GM23338 (cell line): Measurements from ENCODE around the gene DAPK1. TPM values are rescaled to one million over a fixed set of nuclear protein-coding genes. Genes with fewer than 3 reads are reported as not detected.
A peak's percentile ranks its signal among the peaks of the same experiment; 100 is the strongest.

Source experiments
- ATAC-seq: fragments of 200-7000 bp; cut with Tn5 transposase; 3 replicates; pipeline ENCODE4 v1.9.1; 2020
- DNase-seq: peaks from one replicate; pipeline ENCODE4 v3.0.0-alpha.2; 2015; ENCODE audit warnings: low spot score
- H2AFZ ChIP-seq: fragments of 200-600 bp; sonication (generic); 2 replicates; pipeline ENCODE4 v1.8.0; 2016; ENCODE audit warnings: antibody characterized with exemption, mild to moderate bottlenecking, moderate library complexity
- H3F3A ChIP-seq: fragments of 200-600 bp; sonication (generic); replicated peaks from 2 replicates; pipeline ENCODE4 v1.8.0; 2017; ENCODE audit warnings: antibody characterized with exemption, mixed run types, low read depth
- H3K27ac ChIP-seq: fragments of 200-600 bp; sonication (generic); 2 replicates; pipeline ENCODE4 v1.6.1; 2016; ENCODE audit warnings: low read depth
- H3K27me3 ChIP-seq: fragments of 200-600 bp; sonication (generic); 2 replicates; pipeline ENCODE4 v1.8.0; 2016; ENCODE audit warnings: mild to moderate bottlenecking, mixed run types, moderate library complexity; ENCODE audit not compliant: insufficient read depth
- H3K36me3 ChIP-seq: fragments of 200-600 bp; sonication (generic); 2 replicates; pipeline ENCODE4 v1.8.0; 2016; ENCODE audit warnings: mild to moderate bottlenecking; ENCODE audit not compliant: insufficient read depth
- H3K4me1 ChIP-seq: fragments of 200-600 bp; sonication (generic); 2 replicates; pipeline ENCODE4 v1.8.0; 2016; ENCODE audit warnings: mild to moderate bottlenecking, moderate library complexity; ENCODE audit not compliant: insufficient read depth
- H3K4me2 ChIP-seq: fragments of 200-600 bp; sonication (generic); 2 replicates; pipeline ENCODE4 v1.7.1; 2017; ENCODE audit warnings: mixed run types
- H3K4me3 ChIP-seq: fragments of 200-600 bp; sonication (generic); 2 replicates; pipeline ENCODE4 v1.6.1; 2016; ENCODE audit warnings: mixed run types
- H3K79me2 ChIP-seq: fragments of 200-600 bp; sonication (generic); replicated peaks from 2 replicates; pipeline ENCODE4 v1.8.0; 2017; ENCODE audit warnings: mild to moderate bottlenecking; ENCODE audit not compliant: insufficient read depth
- H3K9me2 ChIP-seq: fragments of 200-600 bp; sonication (generic); 2 replicates; pipeline ENCODE4 v1.8.0; 2017; ENCODE audit not compliant: insufficient read depth
- H4K20me1 ChIP-seq: fragments of 200-600 bp; sonication (generic); replicated peaks from 2 replicates; pipeline ENCODE4 v1.8.0; 2017; ENCODE audit warnings: mild to moderate bottlenecking; ENCODE audit not compliant: insufficient read depth
- H3K27ac Mint-ChIP-seq: 2 replicates; pipeline ENCODE4 v1.8.0; 2020; ENCODE audit warnings: inconsistent platforms, mild to moderate bottlenecking, moderate library complexity, mixed read lengths
- H3K27me3 Mint-ChIP-seq: 3 replicates; pipeline ENCODE4 v1.8.0; 2022; ENCODE audit warnings: low read depth, mild to moderate bottlenecking, moderate library complexity, mixed read lengths, inconsistent platforms; ENCODE audit not compliant: insufficient read depth, poor library complexity
- H3K36me3 Mint-ChIP-seq: 3 replicates; pipeline ENCODE4 v1.8.0; 2021; ENCODE audit warnings: low read depth, mild to moderate bottlenecking, inconsistent platforms, moderate library complexity, mixed read lengths
- H3K4me1 Mint-ChIP-seq: 3 replicates; pipeline ENCODE4 v1.8.0; 2020; ENCODE audit warnings: mild to moderate bottlenecking, inconsistent platforms, mixed read lengths
- H3K4me3 Mint-ChIP-seq: 3 replicates; pipeline ENCODE4 v1.8.0; 2021; ENCODE audit warnings: moderate library complexity, mild to moderate bottlenecking, inconsistent platforms, mixed read lengths
- H3K9me3 Mint-ChIP-seq: 3 replicates; pipeline ENCODE4 v1.8.0; 2020; ENCODE audit warnings: moderate library complexity, mild to moderate bottlenecking, inconsistent platforms, mixed read lengths
- CREB1 ChIP-seq: fragments of 250-450 bp; sonication (Bioruptor Pico); IDR thresholded peaks from 2 replicates; pipeline ENCODE4 v1.5.0; 2020; ENCODE audit warnings: low read depth, mild to moderate bottlenecking, moderate library complexity
- CTCF ChIP-seq, 2 experiments: fragments of 200-600 bp in 1 of 2; sonication (generic) in 1 of 2; conservative IDR thresholded peaks; 2 replicates each; pipeline versions ENCODE4 v1.5.1 to v1.6.1; 2016 to 2017; ENCODE audit warnings: antibody characterized with exemption in 2 of 2, low read depth in 2 of 2, mild to moderate bottlenecking in 2 of 2, moderate library complexity in 1 of 2
- ETS1 ChIP-seq: IDR thresholded peaks from 2 replicates; pipeline ENCODE4 v1.6.1; 2016; ENCODE audit warnings: antibody characterized with exemption
- EZH2 ChIP-seq: fragments of 200-600 bp; sonication (generic); IDR thresholded peaks from one replicate; pipeline ENCODE4 v1.8.0; 2017; ENCODE audit warnings: antibody characterized with exemption, mild to moderate bottlenecking, low read depth; ENCODE audit not compliant: unreplicated experiment
- EZH2phosphoT487 ChIP-seq: fragments of 200-600 bp; sonication (generic); IDR thresholded peaks from one replicate; pipeline ENCODE4 v1.8.1; 2018; ENCODE audit warnings: antibody characterized with exemption; ENCODE audit not compliant: unreplicated experiment
- JUNB ChIP-seq: IDR thresholded peaks from one replicate; pipeline ENCODE4 v1.6.1; 2016; ENCODE audit warnings: antibody characterized with exemption; ENCODE audit not compliant: unreplicated experiment
- NANOG ChIP-seq: IDR thresholded peaks from 2 replicates; pipeline ENCODE4 v1.6.1; 2016; ENCODE audit warnings: antibody characterized with exemption, borderline replicate concordance
- POLR2AphosphoS5 ChIP-seq: IDR thresholded peaks from 2 replicates; pipeline ENCODE4 v1.6.1; 2016; ENCODE audit warnings: antibody characterized with exemption, low read depth
- REST ChIP-seq: IDR thresholded peaks from one replicate; pipeline ENCODE4 v1.6.1; 2018; ENCODE audit warnings: antibody characterized with exemption; ENCODE audit not compliant: unreplicated experiment
- STAT1 ChIP-seq: IDR thresholded peaks from one replicate; pipeline ENCODE4 v1.6.1; 2016; ENCODE audit warnings: antibody characterized with exemption; ENCODE audit not compliant: unreplicated experiment
- ZNF114 ChIP-seq: fragments of 250-450 bp; sonication (Bioruptor Pico); IDR thresholded peaks from 2 replicates; pipeline ENCODE4 v1.5.0; 2020; ENCODE audit warnings: mild to moderate bottlenecking, moderate library complexity
- ZNF331 ChIP-seq: fragments of 250-450 bp; sonication (Bioruptor Pico); IDR thresholded peaks from 2 replicates; pipeline ENCODE4 v1.5.0; 2020; ENCODE audit warnings: low read depth, mild to moderate bottlenecking, moderate library complexity
- ZNF462 ChIP-seq: fragments of 250-450 bp; sonication (Bioruptor Pico); IDR thresholded peaks from 2 replicates; pipeline ENCODE4 v1.5.0; 2020; ENCODE audit warnings: mild to moderate bottlenecking, moderate library complexity
- polyA plus RNA-seq: library from polyadenylated mRNA; unstranded; fragments of >200 nt; fragmentation: Nextera tagmentation; extraction: Ambion mirVana; gene quantifications from 2 replicates; pipeline ENCODE4 v1.2.1, GENCODE V29; 2016
- total RNA-seq: library from RNA; depleted of rRNA; stranded (reverse); fragments of >200 nt; shearing (Covaris generic); gene quantifications from 2 replicates; pipeline ENCODE4 v1.2.3, GENCODE V29; 2014

DAPK1 gene
- total and polyA plus RNA-seq, 2 experiments from 2014 or later: 37.0 to 134 TPM

- DNase-seq (no peak), ATAC-seq (no peak)
- H3K4me1 Mint-ChIP-seq: peaks cover 64% of the 10 kb centered on the region
- Histone ChIP-seq H3K4me1 (peaks cover 21% of the 10 kb centered on the region), H3K36me3 (no peaks in the 10 kb centered on the region), H3F3A (peaks cover 6% of the 10 kb centered on the region; the same call in 1 of the 2 replicates), H3K4me3 (no peak overlapping the region), H3K79me2 (peaks cover 78% of the 10 kb centered on the region), H3K27ac (peak overlapping the region; percentile 72; the same call in 1 of the 2 replicates), H3K27me3 (no peaks in the 10 kb centered on the region), H2AFZ (no peak overlapping the region), H3K4me2 (no peak overlapping the region), H3K9me2 (no peaks in the 10 kb centered on the region), H4K20me1 (peaks cover 35% of the 10 kb centered on the region)
- TF ChIP-seq CTCF (conservative IDR thresholded peaks at IDR 0.05; ENCODE audit: low read depth in 2 of 2) (no peak), ETS1 (no peak), STAT1 (no peak), NANOG (no peak), ZNF331 (CRISPR knock-in tag) (no peak), ZNF114 (CRISPR knock-in tag) (no peak), EZH2phosphoT487 (no peak), ZNF462 (CRISPR knock-in tag) (no peak), JUNB (no peak), EZH2 (no peak), CREB1 (no peak), POLR2AphosphoS5 (no peak), REST (no peak)
- no peaks in the 10 kb centered on the region for H3K9me3 Mint-ChIP-seq
- H3K27me3 Mint-ChIP-seq: peaks cover 7% of the 10 kb centered on the region
- 0 out of 2 replicates have a peak overlapping the region, but pooled peaks have one; percentile 50 for H3K27ac Mint-ChIP-seq
- H3K36me3 Mint-ChIP-seq: peaks cover 11% of the 10 kb centered on the region
- no peak overlapping the region for H3K4me3 Mint-ChIP-seq
Observed at GRCh38 chr9:87599901-87600610, 102.4 kb downstream of the DAPK1 start.
